ENCODE results near the gene CISD3. TPM values are rescaled to one million over a fixed set of nuclear protein-coding genes. Genes with fewer than 3 reads are reported as not detected.

The CISD3 gene
- total RNA-seq, 1 experiment from 2014 or later: 14.1 TPM

DNA sequence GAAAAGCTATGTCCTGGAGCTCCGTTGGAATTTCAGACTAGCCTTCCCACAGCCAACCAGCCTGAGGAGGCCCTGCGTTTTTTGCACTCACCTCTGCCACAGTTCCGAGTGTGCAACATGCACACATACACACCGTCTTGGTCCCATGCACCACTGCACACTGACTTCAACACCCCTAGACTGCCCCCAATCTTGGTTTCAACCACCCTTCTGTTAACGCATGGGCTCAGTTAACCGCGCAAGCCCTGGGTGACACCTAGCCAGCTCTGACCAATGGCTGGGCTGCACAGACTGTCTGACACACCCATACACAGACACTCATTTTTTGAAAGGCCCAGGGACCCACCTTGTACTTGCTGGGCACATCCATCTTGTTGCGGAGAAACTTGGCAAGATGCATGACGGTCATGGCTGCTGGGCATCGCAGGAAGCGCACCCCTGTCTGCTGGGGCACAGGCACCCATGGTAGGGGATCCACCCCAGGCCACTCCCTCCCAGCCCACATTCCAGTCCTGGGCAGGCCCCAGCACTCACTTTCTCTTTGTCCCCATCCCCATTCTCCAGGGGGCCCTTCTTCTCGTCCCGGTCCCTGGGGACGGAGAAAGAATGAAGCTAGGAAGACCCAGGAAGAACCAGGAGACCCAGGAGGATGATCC lies 8.0 kb downstream of the CISD3 start:
- no peaks in the 10 kb centered on the region for H3K27me3 ChIP-seq (ENCODE audit: low read length)
- no peak overlapping the region for H2AFZ ChIP-seq (ENCODE audit: low read length)
- no peaks in the 10 kb centered on the region for H3K9me3 ChIP-seq (ENCODE audit: low read length)
- H3K9me2 ChIP-seq (replicated peaks; ENCODE audit: low read length): no peaks in the 10 kb centered on the region
- BruUV-seq (replicated peaks): no TSS peak
- H3K4me3 ChIP-seq (ENCODE audit: low read length): no peak overlapping the region
- no peak overlapping the region for H3K27ac ChIP-seq (ENCODE audit: low read length)
- no peaks in the 10 kb centered on the region for H3K4me1 ChIP-seq (ENCODE audit: insufficient read depth, low read length)
- peaks cover 7% of the 10 kb centered on the region; the same call in 1 of the 2 replicates for H4K20me1 ChIP-seq (ENCODE audit: low read length)
- H3K4me2 ChIP-seq (ENCODE audit: low read length): no peak overlapping the region
- no peaks in the 10 kb centered on the region for H3F3A ChIP-seq (ENCODE audit: low read length, unreplicated experiment)
- POLR2A ChIA-PET (ENCODE audit: unreplicated experiment): no interaction called here
- intact Hi-C loops (cut with micrococcal nuclease): no loop called here
- no peak overlapping the region for H3K9ac ChIP-seq (ENCODE audit: low read length)
- peaks cover 25% of the 10 kb centered on the region for H3K79me2 ChIP-seq (ENCODE audit: low read length)
- no peak for DNase-seq
- CTCF ChIA-PET: no interaction called here
- H3K36me3 ChIP-seq (ENCODE audit: low read depth, low read length): no peaks in the 10 kb centered on the region; the same call in 1 of the 2 replicates
- TF ChIP-seq EZH2 (IDR thresholded peaks at IDR 0.05; ENCODE audit: low read length, unreplicated experiment): no peak
- no peak for TF ChIP-seq CTCF (conservative IDR thresholded peaks at IDR 0.05; ENCODE audit: low read depth, low read length)
- TF ChIP-seq EZH2phosphoT487 (IDR thresholded peaks at IDR 0.05; ENCODE audit: borderline replicate concordance, low read length): no peak
- ATAC-seq: no peak

GRCh38 chr17:38738686-38739085 lies 8.5 kb downstream of the CISD3 start:
- DNase-seq: no peak
- ATAC-seq: no peak
- ChIA-PET POLR2A (ENCODE audit: unreplicated experiment) (no interaction called here), CTCF (no interaction called here)
- no peak overlapping the region for H2AFZ ChIP-seq (ENCODE audit: low read length)
- H3K27me3 ChIP-seq (ENCODE audit: low read length): no peaks in the 10 kb centered on the region
- no peak overlapping the region for H3K9ac ChIP-seq (ENCODE audit: low read length)
- no peak overlapping the region for H3K4me2 ChIP-seq (ENCODE audit: low read length)
- peaks cover 7% of the 10 kb centered on the region; the same call in 1 of the 2 replicates for H4K20me1 ChIP-seq (ENCODE audit: low read length)
- BruUV-seq (replicated peaks): no TSS peak
- H3K4me3 ChIP-seq (ENCODE audit: low read length): no peak overlapping the region
- H3K9me3 ChIP-seq (ENCODE audit: low read length): no peaks in the 10 kb centered on the region
- no peaks in the 10 kb centered on the region for H3K9me2 ChIP-seq (replicated peaks; ENCODE audit: low read length)
- intact Hi-C loops (cut with micrococcal nuclease): no loop called here
- no peak overlapping the region for H3K27ac ChIP-seq (ENCODE audit: low read length)
- no peaks in the 10 kb centered on the region; the same call in 1 of the 2 replicates for H3K36me3 ChIP-seq (ENCODE audit: low read depth, low read length)
- H3F3A ChIP-seq (ENCODE audit: low read length, unreplicated experiment): no peaks in the 10 kb centered on the region
- H3K4me1 ChIP-seq (ENCODE audit: insufficient read depth, low read length): no peaks in the 10 kb centered on the region
- H3K79me2 ChIP-seq (ENCODE audit: low read length): peaks cover 30% of the 10 kb centered on the region
- TF ChIP-seq CTCF (conservative IDR thresholded peaks at IDR 0.05; ENCODE audit: low read depth, low read length) (no peak), EZH2phosphoT487 (IDR thresholded peaks at IDR 0.05; ENCODE audit: borderline replicate concordance, low read length) (no peak), EZH2 (IDR thresholded peaks at IDR 0.05; ENCODE audit: low read length, unreplicated experiment) (no peak)

GRCh38 chr17:38739305-38739704 lies 9.2 kb downstream of the CISD3 start:
- DNase-seq (no peak), ATAC-seq (no peak)
- Histone ChIP-seq H2AFZ (ENCODE audit: low read length) (no peak overlapping the region), H3F3A (ENCODE audit: low read length, unreplicated experiment) (no peaks in the 10 kb centered on the region), H3K27ac (ENCODE audit: low read length) (no peak overlapping the region), H3K4me1 (ENCODE audit: insufficient read depth, low read length) (no peaks in the 10 kb centered on the region), H3K9ac (ENCODE audit: low read length) (no peak overlapping the region), H3K79me2 (ENCODE audit: low read length) (peaks cover 36% of the 10 kb centered on the region), H3K4me2 (ENCODE audit: low read length) (no peak overlapping the region), H4K20me1 (ENCODE audit: low read length) (peaks cover 7% of the 10 kb centered on the region; the same call in 1 of the 2 replicates), H3K9me3 (ENCODE audit: low read length) (no peaks in the 10 kb centered on the region), H3K9me2 (replicated peaks; ENCODE audit: low read length) (no peaks in the 10 kb centered on the region), H3K4me3 (ENCODE audit: low read length) (no peak overlapping the region), H3K27me3 (ENCODE audit: low read length) (no peaks in the 10 kb centered on the region), H3K36me3 (ENCODE audit: low read depth, low read length) (no peaks in the 10 kb centered on the region; the same call in 1 of the 2 replicates)
- TF ChIP-seq EZH2 (IDR thresholded peaks at IDR 0.05; ENCODE audit: low read length, unreplicated experiment) (no peak), EZH2phosphoT487 (IDR thresholded peaks at IDR 0.05; ENCODE audit: borderline replicate concordance, low read length) (no peak), CTCF (conservative IDR thresholded peaks at IDR 0.05; ENCODE audit: low read depth, low read length) (no peak)
- no TSS peak for BruUV-seq (replicated peaks)
- intact Hi-C loops (cut with micrococcal nuclease): no loop called here
- ChIA-PET CTCF (no interaction called here), POLR2A (ENCODE audit: unreplicated experiment) (no interaction called here)

Measured in PC-3 (cell line).